ENCODE measurements around the gene OSBPL10. TPM values are rescaled to one million over a fixed set of nuclear protein-coding genes. Genes with fewer than 3 reads are reported as not detected.

OSBPL10 gene
- total and polyA plus RNA-seq, 2 of the 8 experiments (the other 6 are each of a cell fraction or from before 2014, with no cell fraction given) = 26.2 to 86.7 TPM

DNA sequence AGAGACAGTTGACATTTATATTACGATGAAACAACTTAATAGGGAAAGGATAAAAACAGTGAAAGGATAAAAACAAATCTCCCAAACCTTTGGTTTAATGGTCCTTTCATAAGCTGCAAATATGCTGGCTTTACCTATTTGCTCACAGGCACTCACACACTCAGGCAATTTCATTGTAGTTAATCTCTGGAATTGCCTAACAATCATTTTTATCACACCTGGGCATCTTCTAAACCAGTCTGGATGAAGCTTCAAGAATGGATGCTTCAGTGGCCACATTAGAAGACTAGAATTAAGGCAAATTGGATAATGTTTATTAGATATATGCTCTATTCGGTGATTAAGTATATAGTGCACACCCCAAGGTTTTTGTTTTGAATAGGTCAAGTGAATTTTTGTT is 13.5 kb downstream of the OSBPL10 start:
- H2BK5ac ChIP-seq (ENCODE audit: low read depth, low read length) = no peak overlapping the region
- peaks cover 3 to 88% of the 10 kb centered on the region in 2 experiments for H3K79me2 ChIP-seq (ENCODE audit: control insufficient read depth in 1 of 2, insufficient read depth in 2 of 2, low read length in 2 of 2)

More for the DNA sequence above, 13.5 kb downstream of the OSBPL10 start:
- no peak overlapping the region for H2AFZ ChIP-seq (ENCODE audit: low read length)
- H2AK5ac ChIP-seq (ENCODE audit: low read depth, low read length) = no peak overlapping the region
- no peak overlapping the region for H3K14ac ChIP-seq (ENCODE audit: insufficient read length)
- no peak overlapping the region for H3K56ac ChIP-seq (replicated peaks; ENCODE audit: insufficient read length, low read depth, low read length)
- ChIA-PET CTCF (ENCODE audit: partially characterized antibody) (interaction anchor here (0.6 to 1.8 kb wide), 3 partner anchors 33 to 243 kb away, joined by 3 to 6 read pairs (median 3); no protein-coding TSS in a partner anchor), POLR2A (ENCODE audit: partially characterized antibody) (interaction anchor here (0.6 kb wide), 1 partner anchor 8 kb away, joined by 4 read pairs; no protein-coding TSS in a partner anchor)
- no peak overlapping the region for H3K27ac ChIP-seq (ENCODE audit: low read depth, low read length)
- H2BK120ac ChIP-seq (replicated peaks; ENCODE audit: low read depth, low read length) = no peak overlapping the region
- no peak overlapping the region for H4K91ac ChIP-seq (replicated peaks; ENCODE audit: insufficient read length, low read length)
- no peak overlapping the region for H4K5ac ChIP-seq (ENCODE audit: insufficient read length, low read depth, low read length)
- no peak overlapping the region for H3K4me3 ChIP-seq (ENCODE audit: extremely low read depth in 1 of 4, insufficient read depth in 2 of 4, low read depth in 3 of 4, low read length in 4 of 4)
- H2BK20ac ChIP-seq (ENCODE audit: low read length) = no peak overlapping the region
- H3K9me3 ChIP-seq (ENCODE audit: insufficient read depth in 2 of 2, low read depth in 1 of 2, low read length in 1 of 2) = no peaks in the 10 kb centered on the region
- no peak overlapping the region for H3K18ac ChIP-seq (ENCODE audit: extremely low read depth, low read length)
- FAIRE-seq (no peak), DNase-seq (ENCODE audit: low read depth in 1 of 2, low spot score in 2 of 2) (peak in 1 of 2 experiments; percentile 3)
- H2BK12ac ChIP-seq (ENCODE audit: low read depth, low read length) = no peak overlapping the region
- H2BK15ac ChIP-seq (ENCODE audit: low read length) = no peak overlapping the region
- H3K36me3 ChIP-seq (ENCODE audit: control insufficient read depth in 2 of 4, insufficient read depth in 4 of 4, low read length in 3 of 4) = no peaks in the 10 kb centered on the region; a peak in 1 of 8 replicates
- H3K79me1 ChIP-seq (ENCODE audit: low read depth, low read length) = peaks cover 3% of the 10 kb centered on the region; the same call in 1 of the 2 replicates
- whole genome bisulfite sequencing, 2 experiments (ENCODE audit: extremely low coverage in 1 of 2, insufficient coverage in 1 of 2, insufficient read length in 1 of 2, insufficient replicate concordance in 2 of 2, low coverage in 1 of 2, low lambda C conversion rate in 2 of 2, missing lambda C conversion rate in 1 of 2) = 86% methylated on average over 2 of the region's 2 CpGs; no CpG with 5 or more reads in 1 of the 2 experiments
- no peak overlapping the region for H3K23ac ChIP-seq (ENCODE audit: insufficient read length)
- no peak overlapping the region for H3K9ac ChIP-seq (replicated peaks in 1 of 4; ENCODE audit: extremely low read depth in 1 of 4, low read depth in 3 of 4, low read length in 3 of 4)
- no peaks in the 10 kb centered on the region for H3K27me3 ChIP-seq (replicated peaks in 1 of 4; ENCODE audit: control insufficient read depth in 3 of 4, extremely low read depth in 1 of 4, insufficient read depth in 3 of 4, low read length in 3 of 4)
- no peak overlapping the region for H3K4me2 ChIP-seq (ENCODE audit: insufficient read depth in 1 of 2, low read depth in 2 of 2, low read length in 2 of 2)
- H3K23me2 ChIP-seq (ENCODE audit: low read depth, low read length) = no peaks in the 10 kb centered on the region; the same call in 1 of the 2 replicates
- no peaks in the 10 kb centered on the region for H4K20me1 ChIP-seq (replicated peaks in 1 of 2; ENCODE audit: control insufficient read depth in 1 of 2, insufficient read depth in 2 of 2, low read length in 2 of 2)
- TF ChIP-seq TBP (IDR thresholded peaks at IDR 0.05; ENCODE audit: low read depth, low read length) (no peak), RXRA (IDR thresholded peaks at IDR 0.05; ENCODE audit: insufficient read depth, low read depth, low read length) (no peak), ZNF274 (IDR thresholded peaks at IDR 0.05; ENCODE audit: borderline replicate concordance, extremely low read depth, low read length) (no peak), FOSL1 (IDR thresholded peaks at IDR 0.05; ENCODE audit: insufficient read depth, low read depth, low read length) (no peak), SRF (IDR thresholded peaks at IDR 0.05; ENCODE audit: low read depth, low read length) (no peak), SP4 (IDR thresholded peaks at IDR 0.05; ENCODE audit: low read length) (no peak), CREB1 (IDR thresholded peaks at IDR 0.05) (no peak), SIN3A (conservative IDR thresholded peaks at IDR 0.05 in 1 of 2, IDR thresholded peaks at IDR 0.05 in 1 of 2; ENCODE audit: low read depth in 1 of 2, low read length in 2 of 2) (no peak), JUND (IDR thresholded peaks at IDR 0.05; ENCODE audit: low read length) (no peak), BCL11A (IDR thresholded peaks at IDR 0.05; ENCODE audit: low read depth in 2 of 2, low read length in 2 of 2) (no peak), RBBP5 (IDR thresholded peaks at IDR 0.05; ENCODE audit: borderline replicate concordance, low read depth, low read length) (no peak)
- TF ChIP-seq, protein P1, sequence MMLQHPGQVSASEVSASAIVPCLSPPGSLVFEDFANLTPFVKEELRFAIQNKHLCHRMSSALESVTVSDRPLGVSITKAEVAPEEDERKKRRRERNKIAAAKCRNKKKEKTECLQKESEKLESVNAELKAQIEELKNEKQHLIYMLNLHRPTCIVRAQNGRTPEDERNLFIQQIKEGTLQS (IDR thresholded peaks at IDR 0.05; ENCODE audit: insufficient read depth, low read depth, low read length) = no peak
- H3K4ac ChIP-seq (replicated peaks; ENCODE audit: insufficient read length, low read depth, low read length) = no peak overlapping the region
- H4K8ac ChIP-seq (ENCODE audit: extremely low read depth, insufficient read depth, low read length) = no peak overlapping the region
- peaks cover 6 to 18% (median 14%) of the 10 kb centered on the region in 4 experiments for H3K4me1 ChIP-seq (replicated peaks in 1 of 4; ENCODE audit: control insufficient read depth in 3 of 4, insufficient read depth in 4 of 4, low read length in 3 of 4)
